GM12878 (cell line): ENCODE data around the gene KIFAP3. TPM values are rescaled to one million over a fixed set of nuclear protein-coding genes. Genes with fewer than 3 reads are reported as not detected.
A peak's percentile ranks its signal among the peaks of the same experiment; 100 is the strongest.

Experiments used
- ATAC-seq: fragments of 200-7000 bp; cut with Tn5 transposase; 3 replicates; pipeline ENCODE4 v1.9.1; 2020; ENCODE audit warnings: mild to moderate bottlenecking, moderate library complexity
- BruUV-seq: library from RNA; stranded (reverse); fragments of 400-500 nt; replicated peaks from 2 replicates; lab custom pipeline; 2021; lab: Mats Ljungman, UMichigan
- CTCF ChIA-PET: fragments of 300-600 bp; sonication (Branson Sonifier 250); formaldehyde crosslinking; extraction: SDS; loops from one replicate; lab custom pipeline; 2021; ENCODE audit warnings: inconsistent platforms; lab: Yijun Ruan, JAX
- POLR2A ChIA-PET: fragments of 350-600 bp; formaldehyde crosslinking; extraction: SDS; loops from one replicate; lab custom pipeline; 2021; ENCODE audit warnings: inconsistent platforms; lab: Charles Lee
- RAD21 ChIA-PET: fragments of 300-600 bp; sonication (Branson Sonifier 250); formaldehyde crosslinking; loops from one replicate; lab custom pipeline; 2023; ENCODE audit warnings: antibody characterized with exemption; ENCODE audit not compliant: unreplicated experiment; lab: Charles Lee
- SMC1A ChIA-PET: fragments of 300-600 bp; sonication (Branson Sonifier 250); formaldehyde crosslinking; loops from one replicate; lab custom pipeline; 2023; ENCODE audit not compliant: unreplicated experiment, uncharacterized antibody; lab: Charles Lee
- DNase-seq: peaks from one replicate; pipeline ENCODE4 v3.0.0-alpha.2; 2011; ENCODE audit warnings: low read depth, low spot score
- FAIRE-seq: peaks from 3 replicates; lab custom pipeline; 2011; peaks lifted over from hg19 to GRCh38; lab: Jason Lieb, UNC
- H2AFZ ChIP-seq: 2 replicates; pipeline ENCODE4 v1.6.0; 2011; ENCODE audit warnings: low read depth, low read length, control low read depth; ENCODE audit not compliant: control insufficient read depth
- H3K27ac ChIP-seq: 2 replicates; pipeline ENCODE4 v1.5.1; 2011; ENCODE audit warnings: control low read depth; ENCODE audit not compliant: control insufficient read depth, insufficient read depth
- H3K27me3 ChIP-seq, 2 experiments: replicated peaks in 1 of 2; 2 replicates each; pipeline versions ENCODE4 v1.6.0 to v1.6.1; 2011; ENCODE audit warnings: low read length in 1 of 2; ENCODE audit not compliant: control insufficient read depth in 2 of 2, insufficient read depth in 2 of 2
- H3K36me3 ChIP-seq, 2 experiments: 2 replicates each; pipeline ENCODE4 v1.5.1; 2011; ENCODE audit warnings: low read length in 1 of 2; ENCODE audit not compliant: control insufficient read depth in 2 of 2, insufficient read depth in 2 of 2
- H3K4me1 ChIP-seq: 2 replicates; pipeline ENCODE4 v1.6.1; 2011; ENCODE audit warnings: mild to moderate bottlenecking, low read length, moderate library complexity, mixed read lengths; ENCODE audit not compliant: control insufficient read depth, insufficient read depth
- H3K4me2 ChIP-seq: 2 replicates; pipeline ENCODE4 v1.6.0; 2011; ENCODE audit warnings: control low read depth; ENCODE audit not compliant: control insufficient read depth, insufficient read depth
- H3K4me3 ChIP-seq: fragments of 200-600 bp; sonication (generic); 2 replicates; pipeline ENCODE4 v1.5.1; 2016
- H3K79me2 ChIP-seq: 2 replicates; pipeline ENCODE4 v1.6.0; 2011; ENCODE audit warnings: low read length; ENCODE audit not compliant: control insufficient read depth, insufficient read depth
- H3K9ac ChIP-seq: 2 replicates; pipeline ENCODE4 v1.8.0; 2011; ENCODE audit warnings: low read length, control low read depth, mixed read lengths; ENCODE audit not compliant: control insufficient read depth, insufficient read depth
- H3K9me3 ChIP-seq: replicated peaks from 3 replicates; pipeline ENCODE4 v1.5.1; 2011; ENCODE audit warnings: mild to moderate bottlenecking, low read length; ENCODE audit not compliant: control insufficient read depth, insufficient read depth
- H4K20me1 ChIP-seq: 2 replicates; pipeline ENCODE4 v1.6.0; 2011; ENCODE audit not compliant: control insufficient read depth, insufficient read depth
- BCL11A ChIP-seq: IDR thresholded peaks from 2 replicates; pipeline ENCODE4 v1.6.1; 2011; ENCODE audit warnings: low read depth, low read length
- BHLHE40 ChIP-seq, 2 experiments: fragments of 450-650 bp in 1 of 2; IDR thresholded peaks; 2 replicates each; pipeline ENCODE4 v1.6.1; 2011 to 2017; ENCODE audit warnings: low read depth in 2 of 2, borderline replicate concordance in 1 of 2, improper control_type of control experiment in 1 of 2, low read length in 1 of 2, mild to moderate bottlenecking in 1 of 2
- CBX5 ChIP-seq: sonication (generic); IDR thresholded peaks from 2 replicates; pipeline ENCODE4 v1.6.1; 2016; ENCODE audit warnings: low read depth, moderate library complexity, mild to moderate bottlenecking, inconsistent platforms
- CHD1 ChIP-seq: IDR thresholded peaks from 2 replicates; pipeline ENCODE4 v1.6.1; 2012; ENCODE audit warnings: low read depth, low read length, improper control_type of control experiment
- EP300 ChIP-seq, 2 experiments: fragments of 150-350 bp in 1 of 2; IDR thresholded peaks; 2 replicates each; pipeline ENCODE4 v1.6.1; 2011 to 2012; ENCODE audit warnings: low read depth in 2 of 2, low read length in 2 of 2, borderline replicate concordance in 1 of 2, improper control_type of control experiment in 1 of 2, inconsistent platforms in 1 of 2; ENCODE audit not compliant: control insufficient read depth in 1 of 2
- ESRRA ChIP-seq: IDR thresholded peaks from 2 replicates; pipeline ENCODE4 v1.6.1; 2012; ENCODE audit warnings: mild to moderate bottlenecking, low read length, improper control_type of control experiment
- ETV6 ChIP-seq, 2 experiments: fragments of 450-650 bp in 1 of 2; IDR thresholded peaks in 1 of 2; conservative IDR thresholded peaks in 1 of 2; 2 replicates each; pipeline ENCODE4 v1.6.1; 2014; ENCODE audit warnings: antibody characterized with exemption in 1 of 2, borderline replicate concordance in 1 of 2, low read depth in 1 of 2, mild to moderate bottlenecking in 1 of 2, moderate library complexity in 1 of 2
- HCFC1 ChIP-seq: fragments of 150-350 bp; IDR thresholded peaks from 2 replicates; pipeline ENCODE4 v1.6.1; 2014; ENCODE audit warnings: low read length
- KDM1A ChIP-seq: fragments of 200-600 bp; sonication (generic); IDR thresholded peaks from 2 replicates; pipeline ENCODE4 v1.6.1; 2016; ENCODE audit warnings: borderline replicate concordance
- SIX5 ChIP-seq: IDR thresholded peaks from 2 replicates; pipeline ENCODE4 v1.6.1; 2011; ENCODE audit warnings: mild to moderate bottlenecking, low read depth, low read length, moderate library complexity; ENCODE audit not compliant: severe bottlenecking
- TBL1XR1 ChIP-seq: IDR thresholded peaks from 2 replicates; pipeline ENCODE4 v1.6.1; 2012; ENCODE audit warnings: low read depth, low read length, improper control_type of control experiment
- TCF3 ChIP-seq: IDR thresholded peaks from 2 replicates; pipeline ENCODE4 v1.6.1; 2012; ENCODE audit warnings: low read depth, mild to moderate bottlenecking, low read length, borderline replicate concordance; ENCODE audit not compliant: insufficient read depth
- ZBTB40 ChIP-seq: fragments of 450-650 bp; IDR thresholded peaks from 2 replicates; pipeline ENCODE4 v1.6.1; 2016; ENCODE audit warnings: mild to moderate bottlenecking, moderate library complexity, borderline replicate concordance
- WGBS: methylation state at CpG from one replicate; pipeline ENCODE4 v1.1.6; 2016; ENCODE audit warnings: low lambda C conversion rate; ENCODE audit not compliant: insufficient replicate concordance, insufficient coverage; ENCODE audit errors: missing lambda C conversion rate; 5-methylcytosine and 5-hydroxymethylcytosine counted together
- in situ Hi-C: fragments of 300-500 bp; cut with MboI; formaldehyde crosslinking; loops from 9 replicates; pipeline ENCODE4 v1.14.3; 2018; ENCODE audit warnings: mixed read lengths
- intact Hi-C: fragments of 100-400 bp; cut with micrococcal nuclease; formaldehyde crosslinking; loops from one replicate; pipeline ENCODE4 v1.14.2; 2022; ENCODE audit not compliant: unreplicated experiment
- polyA plus RNA-seq, 11 experiments: library from polyadenylated mRNA; depleted of rRNA in 4 of 11; unstranded in 6 of 11; stranded (reverse) in 5 of 11; fragments of >200 nt; fragmentation: Nextera tagmentation in 4 of 11; fragmentation: Illumina TruSeq in 1 of 11; extraction: Ambion mirVana in 4 of 11; extraction: Trizol in 1 of 11; gene quantifications; 1 replicate in 1 of 11; 2 replicates in 10 of 11; pipeline versions ENCODE4 v1.2.1 to v1.2.3, GENCODE V29; 2011 to 2016; ENCODE audit warnings: inconsistent platforms in 2 of 11, missing spikeins in 2 of 11, low read depth in 1 of 11
- total RNA-seq, 4 experiments: library from RNA; depleted of rRNA in 3 of 4; stranded (reverse); fragments of >200 nt in 3 of 4; fragmentation: Illumina TruSeq in 1 of 4; extraction: Trizol in 1 of 4; gene quantifications; 2 replicates each; pipeline versions ENCODE4 v1.2.1 to v1.2.3, GENCODE V29; 2013 to 2021
- TF ChIP-seq, protein P1 (sequence below): IDR thresholded peaks from 2 replicates; pipeline ENCODE4 v1.6.1; 2011; ENCODE audit warnings: low read depth, mild to moderate bottlenecking, low read length, moderate library complexity, borderline replicate concordance; ENCODE audit errors: extremely low read depth
- TF ChIP-seq, protein P2 (sequence below): IDR thresholded peaks from 2 replicates; pipeline ENCODE4 v1.6.1; 2011; ENCODE audit warnings: borderline replicate concordance, low read depth, mild to moderate bottlenecking, moderate library complexity, low read length; ENCODE audit not compliant: insufficient read depth, poor library complexity, severe bottlenecking

The KIFAP3 gene
- total and polyA plus RNA-seq, 10 of the 15 experiments (the other 5 are each of a cell fraction or from before 2014, with no cell fraction given): 13.7 to 100 (median 18.9) TPM

GRCh38 chr1:169893645-169894423 lies 180.7 kb downstream of the KIFAP3 start, which contains the start of gene SCYL3:
SCYL3 (minus strand) TSS chr1:169893896; CDS start chr1:169888840, 5,056 bp downstream.
- H3K27ac ChIP-seq: peak within 1 kb of the TSS; percentile 99
- H2AFZ ChIP-seq: peak within 1 kb of the TSS; percentile 99
- peaks cover 23% of the 10 kb centered on the region for H3K4me1 ChIP-seq
- RAD21 ChIA-PET: interaction anchor here (0.6 to 5.9 kb wide), 17 partner anchors 11 to 1420 kb away, joined by 3 to 104 read pairs (median 5); partner anchors contain the start of genes FMO4 and KIFAP3
- H3K9ac ChIP-seq: peak within 1 kb of the TSS; percentile 91
- intact Hi-C loops: loop anchor here (1.0 to 10.0 kb wide), 5 partner anchors 21 to 638 kb away; partner anchors contain the start of genes GORAB and KIFAP3
- SMC1A ChIA-PET: interaction anchor here (0.5 to 9.8 kb wide), 11 partner anchors 8 to 782 kb away, joined by 3 to 165 read pairs (median 6); no protein-coding TSS in a partner anchor
- peak within 1 kb of the TSS; percentile 93 for H3K4me3 ChIP-seq
- no peaks in the 10 kb centered on the region for H3K27me3 ChIP-seq
- H4K20me1 ChIP-seq: no peaks in the 10 kb centered on the region
- no peaks in the 10 kb centered on the region for H3K36me3 ChIP-seq
- in situ Hi-C loops: no loop called here
- H3K79me2 ChIP-seq: peaks cover 46% of the 10 kb centered on the region
- peak within 1 kb of the TSS; percentile 90 for H3K4me2 ChIP-seq
- CTCF ChIA-PET: interaction anchor here (0.5 to 3.4 kb wide), 9 partner anchors 14 to 181 kb away, joined by 3 to 19 read pairs (median 4); partner anchors contain the start of gene KIFAP3
- POLR2A ChIA-PET: interaction anchor here (0.6 to 8.1 kb wide), 13 partner anchors 10 to 818 kb away, joined by 3 to 131 read pairs (median 5); partner anchors contain the start of gene METTL18
- ATAC-seq (peak; percentile 86), DNase-seq (peak; percentile 98), FAIRE-seq (peak; percentile 99)
- no peaks in the 10 kb centered on the region for H3K9me3 ChIP-seq
- under 1% methylated on average over 37 of the region's 52 CpGs for WGBS
- no TSS peak for BruUV-seq
- TF ChIP-seq, protein P1, sequence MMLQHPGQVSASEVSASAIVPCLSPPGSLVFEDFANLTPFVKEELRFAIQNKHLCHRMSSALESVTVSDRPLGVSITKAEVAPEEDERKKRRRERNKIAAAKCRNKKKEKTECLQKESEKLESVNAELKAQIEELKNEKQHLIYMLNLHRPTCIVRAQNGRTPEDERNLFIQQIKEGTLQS: peak; percentile 10; the same call in 1 of the 2 replicates
- TF ChIP-seq SIX5 (peak; percentile 75), KDM1A (no peak), ESRRA (no peak), CBX5 (no peak), TCF3 (no peak), TBL1XR1 (no peak; the same call in 1 of the 2 replicates), HCFC1 (peak; percentile 90), BHLHE40 (IDR thresholded peaks at IDR 0.05; ENCODE audit: borderline replicate concordance in 1 of 2, low read depth in 2 of 2, low read length in 1 of 2) (peak in 1 of 2 experiments; percentile 31), EP300 (IDR thresholded peaks at IDR 0.05; ENCODE audit: borderline replicate concordance in 1 of 2, control insufficient read depth in 1 of 2, low read depth in 2 of 2, low read length in 2 of 2) (peak; percentile 5 to 39; a peak in 1 of 4 replicates), ETV6 (conservative IDR thresholded peaks at IDR 0.05 in 1 of 2, IDR thresholded peaks at IDR 0.05 in 1 of 2; ENCODE audit: borderline replicate concordance in 1 of 2, low read depth in 1 of 2) (peak in 1 of 2 experiments; percentile 68; a peak in 2 of 4 replicates), BCL11A (0 out of 2 replicates have a peak, but pooled peaks have one; percentile 26), ZBTB40 (peak; percentile 95), CHD1 (no peak)
- TF ChIP-seq, protein P2, sequence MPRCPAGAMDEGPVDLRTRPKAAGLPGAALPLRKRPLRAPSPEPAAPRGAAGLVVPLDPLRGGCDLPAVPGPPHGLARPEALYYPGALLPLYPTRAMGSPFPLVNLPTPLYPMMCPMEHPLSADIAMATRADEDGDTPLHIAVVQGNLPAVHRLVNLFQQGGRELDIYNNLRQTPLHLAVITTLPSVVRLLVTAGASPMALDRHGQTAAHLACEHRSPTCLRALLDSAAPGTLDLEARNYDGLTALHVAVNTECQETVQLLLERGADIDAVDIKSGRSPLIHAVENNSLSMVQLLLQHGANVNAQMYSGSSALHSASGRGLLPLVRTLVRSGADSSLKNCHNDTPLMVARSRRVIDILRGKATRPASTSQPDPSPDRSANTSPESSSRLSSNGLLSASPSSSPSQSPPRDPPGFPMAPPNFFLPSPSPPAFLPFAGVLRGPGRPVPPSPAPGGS: peak; percentile 4
